Measurements from ENCODE around the gene LGALS3BP. TPM values are rescaled to one million over a fixed set of nuclear protein-coding genes. Genes with fewer than 3 reads are reported as not detected.

LGALS3BP gene
- total RNA-seq, 1 experiment from 2014 or later, result 69.8 TPM

DNA sequence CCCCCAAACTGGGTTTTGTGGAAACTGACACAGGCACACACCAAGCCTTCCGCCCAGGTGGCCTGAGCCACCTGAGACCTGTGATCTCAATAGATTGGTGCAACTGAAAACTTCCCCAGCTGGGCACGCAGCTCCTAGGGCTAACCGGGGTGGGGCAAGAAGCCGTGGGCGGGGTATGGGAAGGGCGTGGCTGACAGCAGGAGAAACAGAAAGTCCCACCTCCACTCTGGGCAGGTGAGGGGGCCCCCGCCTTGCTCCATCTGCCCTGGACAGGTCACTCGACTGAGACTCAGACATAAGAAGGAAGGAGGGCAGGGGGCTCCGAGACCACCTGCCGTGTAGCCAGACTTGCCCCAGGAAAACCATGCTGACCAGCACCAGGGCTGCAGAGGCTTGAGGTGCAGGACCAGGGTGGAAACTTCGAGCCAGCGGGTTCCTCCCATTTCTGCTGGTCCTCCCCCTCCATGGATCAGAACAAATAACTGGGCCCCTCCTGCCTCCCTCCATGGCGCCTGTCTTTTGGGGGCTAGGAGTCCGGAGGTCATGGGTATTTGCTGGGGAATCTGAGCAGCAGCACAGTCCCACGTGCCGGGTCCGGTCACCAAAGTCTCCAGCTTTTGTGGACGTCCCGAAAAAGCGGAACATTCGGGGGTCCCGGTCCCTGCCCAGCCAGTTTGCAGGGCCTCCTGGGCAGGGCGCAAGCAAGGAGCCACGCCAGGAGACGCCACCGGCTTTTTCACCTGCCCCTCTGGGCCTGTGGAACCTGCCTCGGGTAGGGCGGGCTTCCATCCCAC is 55.9 kb downstream of the LGALS3BP start:
- no peak overlapping the region for H4K5ac ChIP-seq (ENCODE audit: insufficient read length, low read depth, low read length)
- H3K79me2 ChIP-seq (ENCODE audit: insufficient read depth, low read length), result no peaks in the 10 kb centered on the region; the same call in 1 of the 2 replicates
- H3K56ac ChIP-seq (ENCODE audit: insufficient read length, low read depth, low read length), result no peak overlapping the region
- H4K8ac ChIP-seq (replicated peaks; ENCODE audit: insufficient read length, low read depth, low read length), result no peak overlapping the region
- Mint-ChIP-seq H3K4me1 (peaks cover 16 to 40% of the 10 kb centered on the region in 2 experiments), H3K27ac (peak overlapping the region in 2 of 3 experiments; percentile 53 to 84; a peak in 3 of 7 replicates), H3K27me3 (ENCODE audit: low read depth) (peaks cover 21% of the 10 kb centered on the region), H3K9me3 (no peaks in the 10 kb centered on the region), H3K4me3 (peak overlapping the region; percentile 71 to 83), H3K36me3 (ENCODE audit: insufficient read depth in 1 of 3, low read depth in 3 of 3) (peaks cover 0 to 1% (median 0%) of the 10 kb centered on the region in 3 experiments; a peak in 1 of 7 replicates)
- H2BK5ac ChIP-seq (ENCODE audit: insufficient read length, low read length), result no peak overlapping the region
- H3K9me3 ChIP-seq (ENCODE audit: control insufficient read depth, low read depth, low read length), result no peaks in the 10 kb centered on the region
- H2BK120ac ChIP-seq (ENCODE audit: low read depth, low read length, poor library complexity, severe bottlenecking), result no peak overlapping the region
- H3K4me1 ChIP-seq (ENCODE audit: insufficient read depth, low read length), result peaks cover 3% of the 10 kb centered on the region; the same call in 1 of the 2 replicates
- peak overlapping the region; percentile 72; the same call in 1 of the 2 replicates for H3K14ac ChIP-seq (ENCODE audit: insufficient read depth, low read length)
- H2AFZ ChIP-seq (ENCODE audit: low read length), result no peak overlapping the region
- H3K9ac ChIP-seq (ENCODE audit: extremely low read depth, insufficient read length, low read length), result no peak overlapping the region
- H3K4ac ChIP-seq (ENCODE audit: low read depth, low read length), result no peak overlapping the region
- H3K27me3 ChIP-seq (ENCODE audit: insufficient read depth, low read length), result no peaks in the 10 kb centered on the region
- H3K27ac ChIP-seq (ENCODE audit: insufficient read length, low read depth, low read length), result no peak overlapping the region
- H3K23ac ChIP-seq (ENCODE audit: insufficient read length, low read depth, low read length), result no peak overlapping the region
- H4K20me1 ChIP-seq (ENCODE audit: control insufficient read depth, insufficient read depth, insufficient read length), result no peaks in the 10 kb centered on the region
- TF ChIP-seq, protein P1, sequence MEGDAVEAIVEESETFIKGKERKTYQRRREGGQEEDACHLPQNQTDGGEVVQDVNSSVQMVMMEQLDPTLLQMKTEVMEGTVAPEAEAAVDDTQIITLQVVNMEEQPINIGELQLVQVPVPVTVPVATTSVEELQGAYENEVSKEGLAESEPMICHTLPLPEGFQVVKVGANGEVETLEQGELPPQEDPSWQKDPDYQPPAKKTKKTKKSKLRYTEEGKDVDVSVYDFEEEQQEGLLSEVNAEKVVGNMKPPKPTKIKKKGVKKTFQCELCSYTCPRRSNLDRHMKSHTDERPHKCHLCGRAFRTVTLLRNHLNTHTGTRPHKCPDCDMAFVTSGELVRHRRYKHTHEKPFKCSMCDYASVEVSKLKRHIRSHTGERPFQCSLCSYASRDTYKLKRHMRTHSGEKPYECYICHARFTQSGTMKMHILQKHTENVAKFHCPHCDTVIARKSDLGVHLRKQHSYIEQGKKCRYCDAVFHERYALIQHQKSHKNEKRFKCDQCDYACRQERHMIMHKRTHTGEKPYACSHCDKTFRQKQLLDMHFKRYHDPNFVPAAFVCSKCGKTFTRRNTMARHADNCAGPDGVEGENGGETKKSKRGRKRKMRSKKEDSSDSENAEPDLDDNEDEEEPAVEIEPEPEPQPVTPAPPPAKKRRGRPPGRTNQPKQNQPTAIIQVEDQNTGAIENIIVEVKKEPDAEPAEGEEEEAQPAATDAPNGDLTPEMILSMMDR (conservative IDR thresholded peaks at IDR 0.05), result no peak
- no peak overlapping the region for H2BK20ac ChIP-seq (ENCODE audit: low read depth, low read length, poor library complexity, severe bottlenecking)
- H2BK12ac ChIP-seq (ENCODE audit: insufficient read length, low read depth, low read length), result no peak overlapping the region
- H3K18ac ChIP-seq (ENCODE audit: insufficient read length, low read depth, low read length), result peak overlapping the region; percentile 51
- peaks cover 4% of the 10 kb centered on the region for H3K79me1 ChIP-seq (ENCODE audit: insufficient read depth, low read depth, low read length, poor library complexity, severe bottlenecking)
- H3K23me2 ChIP-seq (ENCODE audit: insufficient read length, low read depth, low read length, poor library complexity, severe bottlenecking), result peaks cover 10% of the 10 kb centered on the region
- H3K4me2 ChIP-seq (ENCODE audit: insufficient read depth, insufficient read length, low read length), result peak overlapping the region; percentile 71
- H2BK15ac ChIP-seq (ENCODE audit: low read depth, low read length), result no peak overlapping the region
- peak; percentile 92 for DNase-seq
- no peak overlapping the region for H3T11ph ChIP-seq (ENCODE audit: low read length)
- no CpG with 5 or more reads among the region's 28 CpGs for WGBS (ENCODE audit: extremely low coverage, insufficient read length, low lambda C conversion rate)
- H4K91ac ChIP-seq (ENCODE audit: insufficient read length, low read depth, low read length), result no peak overlapping the region
- no peak overlapping the region for H2AK5ac ChIP-seq (ENCODE audit: insufficient read length, low read length)
